ENCODE results near the gene DBN1.

The DBN1 gene

GRCh38 chr5:177473443-177474001, at the start of gene DBN1:
Gene DBN1 (minus strand): TSS chr5:177473634. CDS start chr5:177473521, 113 bp downstream.
- DNase-seq (ENCODE audit: low spot score) = no peak

GRCh38 chr5:177520916-177521513, 47.6 kb upstream of the DBN1 start:
- Histone ChIP-seq H3K9me3 (ENCODE audit: severe bottlenecking) (no peaks in the 10 kb centered on the region), H3K4me1 (ENCODE audit: insufficient read depth, poor library complexity, severe bottlenecking) (no peaks in the 10 kb centered on the region), H3K4me3 (ENCODE audit: severe bottlenecking) (no peak overlapping the region), H3K27me3 (ENCODE audit: insufficient read depth, poor library complexity, severe bottlenecking) (no peaks in the 10 kb centered on the region), H3K36me3 (ENCODE audit: low read depth) (peaks cover 62% of the 10 kb centered on the region), H3K27ac (ENCODE audit: poor library complexity, severe bottlenecking) (no peak overlapping the region)
- no peak for ATAC-seq (ENCODE audit: low read depth)
- TF ChIP-seq, protein P1, sequence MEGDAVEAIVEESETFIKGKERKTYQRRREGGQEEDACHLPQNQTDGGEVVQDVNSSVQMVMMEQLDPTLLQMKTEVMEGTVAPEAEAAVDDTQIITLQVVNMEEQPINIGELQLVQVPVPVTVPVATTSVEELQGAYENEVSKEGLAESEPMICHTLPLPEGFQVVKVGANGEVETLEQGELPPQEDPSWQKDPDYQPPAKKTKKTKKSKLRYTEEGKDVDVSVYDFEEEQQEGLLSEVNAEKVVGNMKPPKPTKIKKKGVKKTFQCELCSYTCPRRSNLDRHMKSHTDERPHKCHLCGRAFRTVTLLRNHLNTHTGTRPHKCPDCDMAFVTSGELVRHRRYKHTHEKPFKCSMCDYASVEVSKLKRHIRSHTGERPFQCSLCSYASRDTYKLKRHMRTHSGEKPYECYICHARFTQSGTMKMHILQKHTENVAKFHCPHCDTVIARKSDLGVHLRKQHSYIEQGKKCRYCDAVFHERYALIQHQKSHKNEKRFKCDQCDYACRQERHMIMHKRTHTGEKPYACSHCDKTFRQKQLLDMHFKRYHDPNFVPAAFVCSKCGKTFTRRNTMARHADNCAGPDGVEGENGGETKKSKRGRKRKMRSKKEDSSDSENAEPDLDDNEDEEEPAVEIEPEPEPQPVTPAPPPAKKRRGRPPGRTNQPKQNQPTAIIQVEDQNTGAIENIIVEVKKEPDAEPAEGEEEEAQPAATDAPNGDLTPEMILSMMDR (IDR thresholded peaks at IDR 0.05; ENCODE audit: poor library complexity, severe bottlenecking) = no peak
- DNase-seq (ENCODE audit: low spot score) = peak; percentile 48

More at GRCh38 chr5:177473443-177474001, at the start of gene DBN1:
- Histone ChIP-seq H3K4me1 (ENCODE audit: insufficient read depth, poor library complexity, severe bottlenecking) (peaks cover 16% of the 10 kb centered on the region), H3K27ac (ENCODE audit: poor library complexity, severe bottlenecking) (peak within 1 kb of the TSS; percentile 69), H3K36me3 (ENCODE audit: low read depth) (peaks cover 9% of the 10 kb centered on the region), H3K27me3 (ENCODE audit: insufficient read depth, poor library complexity, severe bottlenecking) (no peaks in the 10 kb centered on the region), H3K9me3 (ENCODE audit: severe bottlenecking) (no peaks in the 10 kb centered on the region), H3K4me3 (ENCODE audit: severe bottlenecking) (peak within 1 kb of the TSS; percentile 97)
- TF ChIP-seq, protein P1 (IDR thresholded peaks at IDR 0.05; ENCODE audit: poor library complexity, severe bottlenecking) = no peak
- peak; percentile 53 for ATAC-seq (ENCODE audit: low read depth)

DNA sequence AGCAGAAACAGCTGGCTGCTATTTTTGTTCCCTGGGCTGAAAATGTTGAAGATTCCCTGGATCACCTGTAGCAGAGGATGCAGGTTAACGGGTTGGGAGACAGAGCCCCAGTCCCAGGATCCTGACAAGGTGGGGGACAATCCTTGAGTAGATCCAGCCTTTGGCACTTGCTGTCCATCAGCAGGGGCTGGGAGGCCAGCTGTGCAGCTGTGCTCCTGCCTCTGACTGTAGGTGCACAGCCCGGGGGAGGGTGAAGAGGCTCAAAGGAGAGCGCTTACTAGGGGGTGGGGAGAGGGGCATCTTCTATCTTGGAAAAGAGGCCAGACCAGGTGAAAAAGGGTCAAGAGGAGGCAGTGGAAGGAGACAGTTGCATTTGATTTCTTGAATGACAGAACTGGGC, 46.8 kb upstream of the DBN1 start:
- peaks cover 62% of the 10 kb centered on the region for H3K36me3 ChIP-seq (ENCODE audit: low read depth)
- ATAC-seq (ENCODE audit: low read depth) = no peak
- TF ChIP-seq, protein P1 (IDR thresholded peaks at IDR 0.05; ENCODE audit: poor library complexity, severe bottlenecking) = no peak

DNA sequence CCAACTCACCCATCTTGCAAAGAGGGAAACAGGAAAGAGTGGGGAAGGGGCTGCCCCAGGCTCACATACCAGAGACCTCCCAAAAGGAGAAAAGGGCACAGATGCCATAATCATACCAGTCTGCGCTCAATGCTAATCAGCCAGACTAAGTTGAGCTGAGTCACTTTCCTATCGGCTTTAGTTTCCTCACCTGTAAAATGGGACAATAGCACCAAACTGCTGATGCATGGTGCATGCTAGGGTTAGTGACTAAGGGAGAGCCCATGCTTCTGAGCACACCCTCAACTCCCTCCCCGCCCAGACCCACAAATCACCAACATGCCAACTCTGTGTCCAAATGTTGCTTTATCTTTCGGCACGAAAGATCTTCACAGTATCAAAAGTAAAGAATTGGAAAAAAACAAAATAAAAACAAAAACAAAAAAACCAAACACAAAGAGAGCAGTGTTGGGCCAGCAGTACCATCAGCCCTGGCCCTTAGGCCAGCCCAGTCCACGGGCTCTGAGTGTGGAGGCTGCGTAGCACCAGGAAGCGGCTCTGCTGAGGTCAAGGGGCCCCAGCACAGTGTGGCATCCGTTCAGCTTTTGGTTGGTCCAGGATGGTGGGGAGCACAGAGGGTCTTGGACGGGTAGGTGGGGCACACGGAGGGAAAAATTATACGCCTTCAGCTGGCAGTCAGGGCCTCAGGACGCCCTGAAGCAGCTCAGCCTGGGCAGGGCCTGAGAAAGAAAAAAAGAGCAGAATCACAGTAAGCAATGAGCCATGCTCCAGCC, 46.2 kb upstream of the DBN1 start:
- no peaks in the 10 kb centered on the region for H3K27me3 ChIP-seq (ENCODE audit: insufficient read depth, poor library complexity, severe bottlenecking)
- no peak overlapping the region for H3K4me3 ChIP-seq (ENCODE audit: severe bottlenecking)
- peaks cover 62% of the 10 kb centered on the region for H3K36me3 ChIP-seq (ENCODE audit: low read depth)
- H3K4me1 ChIP-seq (ENCODE audit: insufficient read depth, poor library complexity, severe bottlenecking) = no peaks in the 10 kb centered on the region
- no peak overlapping the region for H3K27ac ChIP-seq (ENCODE audit: poor library complexity, severe bottlenecking)
- no peaks in the 10 kb centered on the region for H3K9me3 ChIP-seq (ENCODE audit: severe bottlenecking)
- ATAC-seq (ENCODE audit: low read depth) = no peak
- DNase-seq (ENCODE audit: low spot score) = peak; percentile 42
- TF ChIP-seq, protein P1 (IDR thresholded peaks at IDR 0.05; ENCODE audit: poor library complexity, severe bottlenecking) = no peak

More for the DNA sequence above, 46.8 kb upstream of the DBN1 start:
- Histone ChIP-seq H3K27ac (ENCODE audit: poor library complexity, severe bottlenecking) (no peak overlapping the region), H3K27me3 (ENCODE audit: insufficient read depth, poor library complexity, severe bottlenecking) (no peaks in the 10 kb centered on the region), H3K4me3 (ENCODE audit: severe bottlenecking) (no peak overlapping the region), H3K4me1 (ENCODE audit: insufficient read depth, poor library complexity, severe bottlenecking) (no peaks in the 10 kb centered on the region), H3K9me3 (ENCODE audit: severe bottlenecking) (no peaks in the 10 kb centered on the region)
- peak; percentile 55 for DNase-seq (ENCODE audit: low spot score)

Data from RWPE2 (cell line).